T-helper 1 cell (primary cell): ENCODE results near the gene ICAM4.

Experiments used
- DNase-seq, 5 donors: peaks; one replicate each; pipeline ENCODE4 v3.0.0-alpha.2; 2012 to 2020

The ICAM4 gene

GRCh38 chr19:10291554-10292205 is 4.9 kb downstream of the ICAM4 start:
- no peak for DNase-seq

DNA sequence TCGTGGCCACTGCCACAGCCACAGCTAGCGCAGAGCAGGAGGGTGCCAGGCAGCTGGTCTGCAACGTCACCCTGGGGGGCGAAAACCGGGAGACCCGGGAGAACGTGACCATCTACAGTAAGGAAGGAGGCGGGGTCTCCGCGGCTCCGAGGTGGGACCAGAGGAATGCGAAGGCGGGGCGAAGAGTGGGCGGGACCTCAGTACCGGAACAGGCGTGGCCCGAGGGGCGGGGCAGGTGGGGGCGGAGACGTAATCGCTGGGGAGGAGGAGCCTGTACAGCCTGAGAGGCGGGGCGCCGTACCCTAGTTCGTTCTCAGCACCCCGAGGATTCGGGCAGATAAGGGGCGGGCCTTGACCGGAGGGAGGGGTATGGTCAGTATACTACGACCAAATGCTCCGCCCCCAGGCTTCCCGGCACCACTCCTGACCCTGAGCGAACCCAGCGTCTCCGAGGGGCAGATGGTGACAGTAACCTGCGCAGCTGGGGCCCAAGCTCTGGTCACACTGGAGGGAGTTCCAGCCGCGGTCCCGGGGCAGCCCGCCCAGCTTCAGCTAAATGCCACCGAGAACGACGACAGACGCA is 5.5 kb downstream of the ICAM4 start:
- DNase-seq, result peak; percentile 41 to 71 (median 60)

DNA sequence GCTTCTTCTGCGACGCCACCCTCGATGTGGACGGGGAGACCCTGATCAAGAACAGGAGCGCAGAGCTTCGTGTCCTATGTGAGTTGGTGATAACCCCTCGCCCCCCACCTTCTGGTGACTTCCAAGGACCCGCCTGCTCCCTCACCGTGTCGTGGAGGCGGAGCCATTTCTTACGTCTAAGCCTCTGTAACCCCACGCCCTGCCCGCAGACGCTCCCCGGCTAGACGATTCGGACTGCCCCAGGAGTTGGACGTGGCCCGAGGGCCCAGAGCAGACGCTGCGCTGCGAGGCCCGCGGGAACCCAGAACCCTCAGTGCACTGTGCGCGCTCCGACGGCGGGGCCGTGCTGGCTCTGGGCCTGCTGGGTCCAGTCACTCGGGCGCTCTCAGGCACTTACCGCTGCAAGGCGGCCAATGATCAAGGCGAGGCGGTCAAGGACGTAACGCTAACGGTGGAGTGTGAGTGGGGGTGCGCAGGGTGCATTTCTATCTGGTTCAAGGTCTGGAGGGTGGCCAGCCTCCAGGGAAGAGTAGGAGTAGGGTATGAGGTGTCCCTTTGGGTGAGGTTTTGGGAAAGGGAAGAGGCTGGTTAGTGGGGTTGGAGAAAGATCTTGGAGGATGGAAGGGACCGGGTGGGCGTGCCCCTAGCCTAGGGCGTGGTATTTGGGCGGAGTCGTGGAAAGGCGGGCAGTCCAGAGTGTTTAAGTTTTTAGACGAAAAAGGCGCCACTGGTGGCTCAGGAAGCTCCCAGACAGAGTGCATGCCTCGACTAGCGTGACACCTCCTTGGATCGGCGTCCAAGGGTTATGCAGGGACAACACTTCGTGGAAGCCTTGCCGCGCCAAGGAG is 6.3 kb downstream of the ICAM4 start:
- no peak for DNase-seq

GRCh38 chr19:10293637-10294367 is 7.0 kb downstream of the ICAM4 start:
- no peak for DNase-seq

DNA sequence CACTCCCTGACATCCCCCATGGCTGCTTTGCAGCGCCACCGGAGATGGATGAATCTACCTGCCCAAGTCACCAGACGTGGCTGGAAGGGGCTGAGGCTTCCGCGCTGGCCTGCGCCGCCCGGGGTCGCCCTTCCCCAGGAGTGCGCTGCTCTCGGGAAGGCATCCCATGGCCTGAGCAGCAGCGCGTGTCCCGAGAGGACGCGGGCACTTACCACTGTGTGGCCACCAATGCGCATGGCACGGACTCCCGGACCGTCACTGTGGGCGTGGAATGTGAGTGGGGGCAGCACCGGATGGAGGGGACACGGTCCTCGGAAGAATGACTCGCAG is 7.6 kb downstream of the ICAM4 start:
- DNase-seq, result no peak

DNA sequence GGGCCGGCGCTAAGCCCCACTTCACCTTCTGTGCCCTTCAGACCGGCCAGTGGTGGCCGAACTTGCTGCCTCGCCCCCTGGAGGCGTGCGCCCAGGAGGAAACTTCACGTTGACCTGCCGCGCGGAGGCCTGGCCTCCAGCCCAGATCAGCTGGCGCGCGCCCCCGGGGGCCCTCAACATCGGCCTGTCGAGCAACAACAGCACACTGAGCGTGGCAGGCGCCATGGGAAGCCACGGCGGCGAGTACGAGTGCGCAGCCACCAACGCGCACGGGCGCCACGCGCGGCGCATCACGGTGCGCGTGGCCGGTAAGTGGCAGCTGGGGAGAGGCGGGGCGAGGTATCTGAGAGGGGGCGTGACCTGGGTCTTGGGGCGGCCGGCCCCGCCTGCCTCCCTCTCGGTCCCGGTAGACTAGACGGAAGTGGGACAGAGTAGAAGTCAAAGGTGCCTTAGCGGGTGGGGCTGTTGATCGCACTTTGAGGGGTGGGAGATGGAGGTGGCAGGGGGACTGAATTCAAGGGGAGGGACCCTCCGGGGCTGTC is 8.6 kb downstream of the ICAM4 start:
- peak; percentile 55 to 75 (median 66) for DNase-seq

GRCh38 chr19:10295847-10296591 is 9.3 kb downstream of the ICAM4 start:
- DNase-seq, result no peak

DNA sequence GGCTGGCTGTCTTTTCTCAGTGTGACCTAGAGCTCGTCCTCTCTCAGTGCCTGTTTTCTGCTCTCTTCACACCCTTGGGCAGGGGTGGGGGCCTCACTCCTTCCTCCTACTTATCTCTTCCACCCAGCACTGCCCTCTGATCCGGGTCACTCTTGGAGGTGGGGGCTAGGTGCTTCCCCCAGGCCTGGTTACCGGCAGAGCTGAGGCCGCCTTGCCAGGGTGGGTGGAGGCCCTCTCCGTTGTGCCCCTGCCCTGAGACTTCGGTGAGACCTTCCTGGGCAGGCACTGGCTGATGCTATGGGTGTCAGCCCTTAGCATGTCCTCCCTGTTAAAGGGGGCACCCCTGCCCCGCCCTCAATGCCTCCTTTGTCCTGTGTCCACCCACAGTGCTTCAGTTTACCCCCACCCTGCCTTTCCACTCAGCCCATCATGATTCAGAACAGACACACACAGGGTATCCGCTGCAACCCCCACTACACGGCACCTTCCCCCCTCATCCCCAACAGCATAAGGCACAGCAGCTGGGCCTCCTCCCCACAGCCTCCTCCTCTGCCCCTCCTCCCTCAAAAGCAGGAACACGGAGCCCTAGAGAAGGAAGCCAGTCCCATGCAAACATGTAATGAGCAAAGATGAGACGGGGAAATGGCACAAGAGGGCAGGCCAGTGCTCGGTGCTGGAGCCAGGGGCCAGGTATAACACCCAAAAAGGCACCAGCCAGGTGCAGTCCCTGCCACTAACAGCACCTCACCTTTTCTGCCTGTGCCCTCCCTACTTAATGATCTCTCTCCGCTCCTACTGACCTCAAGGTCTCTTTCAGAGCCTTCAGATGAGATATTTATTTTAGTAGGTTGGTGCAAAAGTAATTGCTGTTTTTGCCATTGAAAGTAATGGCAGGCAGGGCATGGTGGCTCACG is 13.0 kb downstream of the ICAM4 start:
- no peak for DNase-seq

GRCh38 chr19:10305139-10305806 is 18.5 kb downstream of the ICAM4 start:
- DNase-seq, result no peak

DNA sequence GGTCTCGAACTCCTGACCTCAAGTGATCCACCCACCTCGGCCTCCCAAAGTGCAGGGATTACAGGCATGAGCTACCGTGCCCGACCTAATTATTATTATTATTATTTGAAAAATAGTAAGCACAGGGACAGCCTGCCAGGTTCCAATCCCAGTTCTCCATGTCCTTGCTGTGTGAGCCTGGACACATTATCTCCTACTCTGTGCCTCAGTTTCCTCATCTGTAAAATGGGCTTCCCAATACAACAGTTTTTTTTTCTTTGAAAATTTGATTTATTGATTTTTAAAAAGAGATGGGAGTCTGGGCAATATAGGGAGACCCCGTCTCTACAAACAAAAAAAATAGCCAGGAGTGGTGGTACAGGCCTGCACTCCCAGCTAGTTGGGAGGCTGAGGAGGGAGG is 19.6 kb downstream of the ICAM4 start:
- no peak for DNase-seq

DNA sequence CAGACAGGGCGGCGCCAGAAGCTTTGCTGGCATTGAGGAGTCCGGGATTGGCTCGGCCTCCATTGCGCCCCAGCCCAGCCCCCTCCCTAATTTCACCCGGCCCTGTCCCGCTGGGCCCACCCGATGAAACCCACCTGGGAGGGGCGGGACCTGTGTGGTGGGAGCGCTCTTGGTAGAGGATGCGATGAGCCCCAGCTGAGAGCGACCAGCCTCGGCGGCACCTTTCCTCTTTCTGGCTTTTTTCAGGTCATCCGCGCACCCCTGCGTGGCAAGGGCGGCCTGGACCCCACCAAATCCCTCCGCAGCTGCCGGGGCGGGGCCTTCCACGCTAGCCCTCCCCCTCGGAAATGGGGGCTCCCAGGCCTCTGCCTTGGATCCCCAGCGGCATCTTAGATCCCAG is 22.7 kb downstream of the ICAM4 start, which contains the start of gene ZGLP1:
ZGLP1 (minus strand) TSS at position 393 of the 400 bp plus-strand sequence.
- no peak for DNase-seq

DNA sequence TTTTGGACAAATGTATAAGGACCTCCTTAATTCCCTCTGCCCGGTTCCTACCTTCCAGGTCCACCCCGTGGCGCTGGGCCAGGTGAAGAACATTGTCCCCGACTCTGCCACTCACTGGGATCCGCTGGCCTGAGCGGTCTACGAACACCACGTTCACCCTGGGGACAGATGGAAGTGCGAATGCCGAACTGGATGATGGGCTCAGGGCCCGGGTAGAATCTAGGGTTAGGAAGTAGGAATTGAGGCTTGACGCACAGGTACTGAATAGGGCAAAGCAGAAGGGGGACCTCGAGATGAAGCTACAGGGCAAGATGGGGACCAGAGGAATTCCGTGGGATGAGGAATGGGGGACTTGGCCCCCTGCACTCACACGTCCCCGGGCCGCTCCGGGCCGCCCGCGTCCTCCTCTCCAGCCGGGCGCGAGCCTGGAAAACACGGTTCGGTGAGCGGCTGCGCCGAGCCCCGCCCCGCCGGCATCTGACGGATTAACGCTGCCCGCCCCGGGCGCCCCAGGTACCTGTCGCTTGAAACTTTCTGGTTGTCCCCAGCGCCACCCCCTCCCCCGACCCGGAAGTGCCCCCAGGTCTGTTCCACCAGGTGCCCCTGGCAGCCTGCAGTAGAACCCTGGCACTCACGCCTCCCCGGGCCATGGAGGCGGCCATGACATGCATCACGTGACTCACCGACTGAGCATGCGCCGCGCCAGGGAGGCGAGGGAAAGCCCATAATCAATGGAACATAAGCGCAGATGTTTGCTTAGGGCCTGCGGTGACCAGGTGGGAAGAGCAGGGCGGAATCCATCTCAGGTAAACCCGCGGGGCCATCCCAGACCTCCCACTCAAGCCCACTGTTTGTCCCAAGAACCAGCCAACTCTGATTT is 28.8 kb downstream of the ICAM4 start, which contains the start of gene FDX2:
FDX2 (minus strand) TSS at position 681 of the 880 bp plus-strand sequence; CDS start at position 662, 19 bp downstream.
- peak; percentile 80 to 90 (median 87) for DNase-seq

DNA sequence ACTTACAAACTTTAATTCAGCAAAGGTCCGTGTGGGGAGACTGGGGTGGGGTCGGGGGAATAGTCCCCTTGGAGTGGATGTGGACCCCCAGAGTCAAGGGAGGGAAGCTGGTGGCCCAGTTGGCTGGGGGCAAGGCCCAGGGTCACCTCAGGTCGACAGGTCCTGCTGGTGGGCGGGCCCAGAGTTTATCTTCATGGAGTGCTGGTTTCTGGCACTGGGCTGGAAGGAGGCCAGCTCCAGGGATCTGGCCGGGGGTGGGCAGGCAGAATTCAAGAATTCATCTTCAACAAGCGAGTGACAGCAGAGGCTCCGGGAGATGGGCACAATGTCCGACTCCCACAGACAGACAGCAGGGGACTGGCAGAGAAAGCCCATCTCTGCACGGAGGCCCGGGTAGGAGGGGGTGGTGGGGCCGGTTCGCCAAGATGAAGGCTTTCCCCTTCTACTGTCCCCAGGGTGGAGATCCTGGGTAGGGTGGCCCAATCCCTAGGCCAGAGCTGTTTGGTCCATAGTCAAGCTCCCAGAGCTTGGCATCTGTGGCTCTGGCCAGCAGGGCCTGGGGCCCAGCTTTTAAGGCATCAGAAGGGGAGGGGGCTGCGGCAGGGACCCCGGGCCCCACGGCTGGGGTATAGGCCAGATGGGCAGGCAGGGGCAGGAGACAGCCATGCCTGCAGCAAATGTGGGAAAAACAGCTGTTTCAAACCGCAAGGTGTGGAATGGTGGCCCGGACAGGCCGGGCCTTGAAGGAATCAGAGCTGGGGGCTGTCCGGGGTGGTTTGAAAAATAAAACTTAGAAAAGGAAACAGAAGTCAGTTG is 29.7 kb downstream of the ICAM4 start:
- no peak for DNase-seq

GRCh38 chr19:10317045-10317856 is 30.5 kb downstream of the ICAM4 start:
- no peak for DNase-seq

DNA sequence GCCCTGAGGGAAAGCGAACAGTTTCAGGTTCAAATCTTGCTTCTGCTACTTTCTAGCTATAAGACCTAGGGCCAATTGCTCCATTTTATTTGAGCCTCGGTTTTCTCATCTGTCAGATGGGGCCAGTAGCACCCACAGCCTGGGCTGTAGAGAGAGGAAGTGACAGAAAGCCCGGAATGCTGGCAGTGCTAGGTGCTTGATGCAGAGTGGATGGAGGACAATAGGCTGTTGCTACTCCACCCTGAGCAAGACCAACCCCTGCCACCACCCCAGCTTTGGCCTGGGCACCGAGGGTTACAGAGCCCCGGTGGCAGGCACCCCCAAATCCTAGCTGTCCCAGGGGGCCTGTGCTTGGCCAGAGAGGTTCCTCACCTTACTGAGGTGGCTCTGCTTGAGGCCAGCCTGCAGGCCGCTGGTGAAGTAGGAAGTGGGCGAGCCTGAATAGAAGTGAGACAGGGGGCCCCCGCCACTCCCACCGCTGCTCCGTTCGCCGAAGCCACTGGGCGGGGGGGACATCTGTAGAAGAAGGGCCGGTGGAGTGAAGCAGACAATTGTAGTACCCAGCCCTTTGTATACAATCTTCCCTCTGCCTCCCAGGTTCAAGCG is 31.2 kb downstream of the ICAM4 start:
- no peak for DNase-seq

DNA sequence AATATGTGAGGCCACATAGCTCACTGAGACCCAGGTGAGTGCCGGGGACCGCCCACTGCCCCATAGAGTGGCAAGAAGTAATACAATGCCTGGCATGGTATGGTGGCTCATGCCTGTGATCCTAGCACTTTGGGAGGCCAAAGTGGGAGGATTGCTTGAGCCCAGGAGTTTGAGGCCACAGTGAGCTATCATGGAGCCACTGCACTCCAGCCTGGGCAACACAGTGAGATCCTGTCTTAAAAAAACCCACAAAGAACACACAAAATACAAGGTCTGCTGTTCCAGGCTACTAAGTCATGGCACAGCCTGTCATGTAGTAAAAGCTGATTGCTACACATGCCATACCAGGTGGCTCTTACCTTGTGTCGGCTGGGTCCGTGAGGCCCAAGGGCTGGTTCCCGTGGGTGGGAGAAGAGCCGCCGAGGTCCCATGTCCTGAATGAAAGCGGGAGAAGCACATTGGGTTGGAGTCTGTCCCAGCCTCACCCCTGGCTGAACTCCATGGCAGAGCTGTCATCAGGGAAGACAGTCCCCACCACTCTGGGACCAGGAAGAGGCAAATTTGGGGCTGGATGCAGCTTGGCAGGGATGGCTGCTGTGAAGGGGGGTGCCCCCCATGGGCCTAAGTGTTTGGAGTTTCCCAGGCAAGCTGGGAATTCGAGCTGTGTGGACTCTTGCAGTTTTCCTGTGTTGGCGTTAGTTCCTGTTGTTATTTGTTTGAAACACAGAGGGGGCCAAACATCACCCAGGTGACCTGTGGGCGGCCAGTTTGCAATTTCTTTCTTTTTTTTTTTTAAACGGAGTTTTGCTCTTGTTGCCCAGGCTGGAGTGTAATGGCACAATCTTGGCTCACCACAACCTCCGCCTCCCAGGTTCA is 32.3 kb downstream of the ICAM4 start:
- DNase-seq, result no peak
